HepG2 (cell line): Measurements from ENCODE around the gene TMEM198. TPM values are rescaled to one million over a fixed set of nuclear protein-coding genes. Genes with fewer than 3 reads are reported as not detected.

Source experiments
- KDM6A ChIP-seq: IDR thresholded peaks from 2 replicates; pipeline ENCODE4 v1.6.1; 2016; ENCODE audit warnings: low read depth
- MTA1 ChIP-seq: sonication (generic); formaldehyde crosslinking; IDR thresholded peaks from 2 replicates; pipeline ENCODE4 v1.4.0; 2020; ENCODE audit warnings: missing genetic modification reagents, mild to moderate bottlenecking, borderline replicate concordance
- RBM22 ChIP-seq: fragments of 200-400 bp; formaldehyde crosslinking; optimal IDR thresholded peaks from 2 replicates; pipeline ENCODE3; 2017; ENCODE audit warnings: mild to moderate bottlenecking, low read length, moderate library complexity
- REL ChIP-seq: sonication (generic); formaldehyde crosslinking; conservative IDR thresholded peaks from 2 replicates; pipeline ENCODE4 v1.8.0; 2022; ENCODE audit warnings: mild to moderate bottlenecking, missing genetic modification reagents, moderate library complexity
- TCF12 ChIP-seq, 2 experiments: fragments of 450-650 bp in 1 of 2; sonication (generic) in 1 of 2; formaldehyde crosslinking in 1 of 2; IDR thresholded peaks; 2 replicates each; pipeline versions ENCODE4 v1.6.1 to v1.8.0; 2017 to 2022; ENCODE audit warnings: antibody characterized with exemption in 1 of 2, mild to moderate bottlenecking in 1 of 2, missing genetic modification reagents in 1 of 2, moderate library complexity in 1 of 2
- U2AF1 ChIP-seq: fragments of 200-400 bp; formaldehyde crosslinking; optimal IDR thresholded peaks from 2 replicates; pipeline ENCODE3; 2017; ENCODE audit warnings: mild to moderate bottlenecking, low read depth, low read length
- ZNF136 ChIP-seq: sonication (generic); formaldehyde crosslinking; IDR thresholded peaks from 2 replicates; pipeline ENCODE4 v1.8.1; 2022; ENCODE audit warnings: low read depth, mild to moderate bottlenecking, moderate library complexity, missing genetic modification reagents
- ZNF547 ChIP-seq: sonication (generic); formaldehyde crosslinking; IDR thresholded peaks from 2 replicates; pipeline ENCODE4 v1.5.1; 2020; ENCODE audit warnings: mild to moderate bottlenecking, missing genetic modification reagents
- ZNF564 ChIP-seq: sonication (generic); formaldehyde crosslinking; IDR thresholded peaks from 2 replicates; pipeline ENCODE4 v1.8.1; 2023; ENCODE audit warnings: mild to moderate bottlenecking, missing genetic modification reagents
- ZNF775 ChIP-seq: sonication (generic); formaldehyde crosslinking; IDR thresholded peaks from 2 replicates; pipeline ENCODE4 v1.4.0; 2020; ENCODE audit warnings: missing genetic modification reagents, mild to moderate bottlenecking, moderate library complexity, borderline replicate concordance
- polyA plus RNA-seq, 8 experiments: library from polyadenylated mRNA; depleted of rRNA in 3 of 8; stranded (reverse) in 7 of 8; unstranded in 1 of 8; fragments of >200 nt; fragmentation: Illumina TruSeq in 4 of 8; extraction: Trizol in 4 of 8; gene quantifications; 2 replicates each; pipeline versions ENCODE4 v1.2.1 to v1.2.3, GENCODE V29; 2011 to 2016; ENCODE audit warnings: low read depth in 4 of 8, missing spikeins in 1 of 8, mixed read lengths in 1 of 8; ENCODE audit not compliant: insufficient read depth in 1 of 8
- total RNA-seq, 5 experiments: library from RNA; depleted of rRNA; stranded (reverse); fragments of >200 nt; fragmentation: Illumina TruSeq; extraction: Trizol; gene quantifications; 2 replicates each; pipeline ENCODE4 v1.2.3, GENCODE V29; 2016; ENCODE audit warnings: low read depth in 1 of 5
- TF ChIP-seq, protein P1 (sequence below), 2 experiments: fragments of 450-650 bp in 1 of 2; sonication (generic) in 1 of 2; formaldehyde crosslinking in 1 of 2; IDR thresholded peaks; 2 replicates each; pipeline versions ENCODE4 v1.6.1 to v1.8.0; 2016 to 2022; ENCODE audit warnings: antibody characterized with exemption in 1 of 2, mild to moderate bottlenecking in 1 of 2, missing genetic modification reagents in 1 of 2
- TF ChIP-seq, protein P2 (sequence below): sonication (generic); formaldehyde crosslinking; IDR thresholded peaks from 2 replicates; pipeline ENCODE4 v1.5.1; 2020; ENCODE audit warnings: missing genetic modification reagents, mild to moderate bottlenecking, borderline replicate concordance
- TF ChIP-seq, protein P3 (sequence below): sonication (generic); formaldehyde crosslinking; IDR thresholded peaks from 2 replicates; pipeline ENCODE4 v1.5.0; 2020; ENCODE audit warnings: missing genetic modification reagents
- TF ChIP-seq, protein P4 (sequence below): sonication (generic); formaldehyde crosslinking; IDR thresholded peaks from 2 replicates; pipeline ENCODE4 v1.4.0; 2020; ENCODE audit warnings: missing genetic modification reagents
- TF ChIP-seq, protein P5 (sequence below): sonication (generic); formaldehyde crosslinking; IDR thresholded peaks from 2 replicates; pipeline ENCODE4 v1.8.0; 2022; ENCODE audit warnings: missing genetic modification reagents, low read depth, mild to moderate bottlenecking, borderline replicate concordance

The TMEM198 gene
- total and polyA plus RNA-seq, 2 of the 13 experiments (the other 11 are each of a cell fraction or from before 2014, with no cell fraction given): 17.3 to 23.5 TPM

- TF ChIP-seq, protein P1, sequence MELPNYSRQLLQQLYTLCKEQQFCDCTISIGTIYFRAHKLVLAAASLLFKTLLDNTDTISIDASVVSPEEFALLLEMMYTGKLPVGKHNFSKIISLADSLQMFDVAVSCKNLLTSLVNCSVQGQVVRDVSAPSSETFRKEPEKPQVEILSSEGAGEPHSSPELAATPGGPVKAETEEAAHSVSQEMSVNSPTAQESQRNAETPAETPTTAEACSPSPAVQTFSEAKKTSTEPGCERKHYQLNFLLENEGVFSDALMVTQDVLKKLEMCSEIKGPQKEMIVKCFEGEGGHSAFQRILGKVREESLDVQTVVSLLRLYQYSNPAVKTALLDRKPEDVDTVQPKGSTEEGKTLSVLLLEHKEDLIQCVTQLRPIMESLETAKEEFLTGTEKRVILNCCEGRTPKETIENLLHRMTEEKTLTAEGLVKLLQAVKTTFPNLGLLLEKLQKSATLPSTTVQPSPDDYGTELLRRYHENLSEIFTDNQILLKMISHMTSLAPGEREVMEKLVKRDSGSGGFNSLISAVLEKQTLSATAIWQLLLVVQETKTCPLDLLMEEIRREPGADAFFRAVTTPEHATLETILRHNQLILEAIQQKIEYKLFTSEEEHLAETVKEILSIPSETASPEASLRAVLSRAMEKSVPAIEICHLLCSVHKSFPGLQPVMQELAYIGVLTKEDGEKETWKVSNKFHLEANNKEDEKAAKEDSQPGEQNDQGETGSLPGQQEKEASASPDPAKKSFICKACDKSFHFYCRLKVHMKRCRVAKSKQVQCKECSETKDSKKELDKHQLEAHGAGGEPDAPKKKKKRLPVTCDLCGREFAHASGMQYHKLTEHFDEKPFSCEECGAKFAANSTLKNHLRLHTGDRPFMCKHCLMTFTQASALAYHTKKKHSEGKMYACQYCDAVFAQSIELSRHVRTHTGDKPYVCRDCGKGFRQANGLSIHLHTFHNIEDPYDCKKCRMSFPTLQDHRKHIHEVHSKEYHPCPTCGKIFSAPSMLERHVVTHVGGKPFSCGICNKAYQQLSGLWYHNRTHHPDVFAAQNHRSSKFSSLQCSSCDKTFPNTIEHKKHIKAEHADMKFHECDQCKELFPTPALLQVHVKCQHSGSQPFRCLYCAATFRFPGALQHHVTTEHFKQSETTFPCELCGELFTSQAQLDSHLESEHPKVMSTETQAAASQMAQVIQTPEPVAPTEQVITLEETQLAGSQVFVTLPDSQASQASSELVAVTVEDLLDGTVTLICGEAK (IDR thresholded peaks at IDR 0.05): peak; percentile 80
- TF ChIP-seq, protein P1 (CRISPR knock-in tag; IDR thresholded peaks at IDR 0.05): peak; percentile 76; the same call in 1 of the 2 replicates
- peak; percentile 33; the same call in 1 of the 2 replicates for TF ChIP-seq MTA1
- TF ChIP-seq TCF12 (IDR thresholded peaks at IDR 0.05): no peak
- TF ChIP-seq TCF12 (CRISPR knock-in tag; IDR thresholded peaks at IDR 0.05): peak; percentile 90; the same call in 1 of the 2 replicates
- TF ChIP-seq ZNF775: no peak
- peak; percentile 90 for TF ChIP-seq ZNF564 (CRISPR knock-in tag)
- TF ChIP-seq, protein P2, sequence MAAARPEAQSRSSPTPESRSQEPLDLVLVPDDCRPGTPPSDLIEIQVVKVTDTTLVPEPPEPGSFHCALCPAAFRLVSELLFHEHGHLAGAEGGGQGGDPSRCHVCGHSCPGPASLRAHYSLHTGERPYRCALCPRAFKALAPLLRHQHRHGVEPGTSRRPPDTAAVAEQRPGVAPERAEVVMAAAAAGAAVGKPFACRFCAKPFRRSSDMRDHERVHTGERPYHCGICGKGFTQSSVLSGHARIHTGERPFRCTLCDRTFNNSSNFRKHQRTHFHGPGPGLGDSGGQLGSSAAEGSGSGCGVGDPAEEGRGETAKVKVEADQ: peak; percentile 62
- peak; percentile 100 for TF ChIP-seq RBM22
- TF ChIP-seq, protein P3, sequence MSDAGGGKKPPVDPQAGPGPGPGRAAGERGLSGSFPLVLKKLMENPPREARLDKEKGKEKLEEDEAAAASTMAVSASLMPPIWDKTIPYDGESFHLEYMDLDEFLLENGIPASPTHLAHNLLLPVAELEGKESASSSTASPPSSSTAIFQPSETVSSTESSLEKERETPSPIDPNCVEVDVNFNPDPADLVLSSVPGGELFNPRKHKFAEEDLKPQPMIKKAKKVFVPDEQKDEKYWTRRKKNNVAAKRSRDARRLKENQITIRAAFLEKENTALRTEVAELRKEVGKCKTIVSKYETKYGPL (CRISPR knock-in tag): no peak
- no peak for TF ChIP-seq REL (CRISPR knock-in tag)
- TF ChIP-seq U2AF1: no peak
- TF ChIP-seq, protein P4, sequence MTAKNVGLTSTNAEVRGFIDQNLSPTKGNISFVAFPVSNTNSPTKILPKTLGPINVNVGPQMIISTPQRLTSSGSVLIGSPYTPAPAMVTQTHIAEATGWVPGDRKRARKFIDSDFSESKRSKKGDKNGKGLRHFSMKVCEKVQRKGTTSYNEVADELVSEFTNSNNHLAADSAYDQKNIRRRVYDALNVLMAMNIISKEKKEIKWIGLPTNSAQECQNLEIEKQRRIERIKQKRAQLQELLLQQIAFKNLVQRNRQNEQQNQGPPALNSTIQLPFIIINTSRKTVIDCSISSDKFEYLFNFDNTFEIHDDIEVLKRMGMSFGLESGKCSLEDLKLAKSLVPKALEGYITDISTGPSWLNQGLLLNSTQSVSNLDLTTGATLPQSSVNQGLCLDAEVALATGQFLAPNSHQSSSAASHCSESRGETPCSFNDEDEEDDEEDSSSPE (CRISPR knock-in tag): peak; percentile 36; the same call in 1 of the 2 replicates
- 0 out of 2 replicates have a peak, but pooled peaks have one; percentile 12 for TF ChIP-seq KDM6A (CRISPR knock-in tag)
- TF ChIP-seq ZNF547 (CRISPR knock-in tag): peak; percentile 83; the same call in 1 of the 2 replicates
- TF ChIP-seq ZNF136 (CRISPR knock-in tag): 0 out of 2 replicates have a peak, but pooled peaks have one; percentile 64
- TF ChIP-seq, protein P5, sequence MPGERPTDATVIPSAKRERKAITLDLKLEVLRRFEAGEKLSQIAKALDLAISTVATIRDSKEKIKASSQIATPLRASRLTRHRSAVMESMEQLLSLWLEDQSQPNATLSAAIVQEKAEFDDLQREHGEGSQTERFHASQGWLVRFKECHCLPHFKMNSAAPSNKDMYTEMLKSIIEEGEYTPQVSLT (CRISPR knock-in tag): no peak
Observed at GRCh38 chr2:219597552-219598307, 53.9 kb downstream of the TMEM198 start, which contains the start of gene STK11IP (continued).
